HG02678 (cell line): ENCODE measurements around the gene ISG15.

Source experiments
- ATAC-seq: cut with Tn5 transposase; IDR thresholded peaks from one replicate; pipeline ENCODE4 v1.9.1; 2021; ENCODE audit warnings: mild to moderate bottlenecking, moderate library complexity; ENCODE audit not compliant: unreplicated experiment

Gene ISG15

DNA sequence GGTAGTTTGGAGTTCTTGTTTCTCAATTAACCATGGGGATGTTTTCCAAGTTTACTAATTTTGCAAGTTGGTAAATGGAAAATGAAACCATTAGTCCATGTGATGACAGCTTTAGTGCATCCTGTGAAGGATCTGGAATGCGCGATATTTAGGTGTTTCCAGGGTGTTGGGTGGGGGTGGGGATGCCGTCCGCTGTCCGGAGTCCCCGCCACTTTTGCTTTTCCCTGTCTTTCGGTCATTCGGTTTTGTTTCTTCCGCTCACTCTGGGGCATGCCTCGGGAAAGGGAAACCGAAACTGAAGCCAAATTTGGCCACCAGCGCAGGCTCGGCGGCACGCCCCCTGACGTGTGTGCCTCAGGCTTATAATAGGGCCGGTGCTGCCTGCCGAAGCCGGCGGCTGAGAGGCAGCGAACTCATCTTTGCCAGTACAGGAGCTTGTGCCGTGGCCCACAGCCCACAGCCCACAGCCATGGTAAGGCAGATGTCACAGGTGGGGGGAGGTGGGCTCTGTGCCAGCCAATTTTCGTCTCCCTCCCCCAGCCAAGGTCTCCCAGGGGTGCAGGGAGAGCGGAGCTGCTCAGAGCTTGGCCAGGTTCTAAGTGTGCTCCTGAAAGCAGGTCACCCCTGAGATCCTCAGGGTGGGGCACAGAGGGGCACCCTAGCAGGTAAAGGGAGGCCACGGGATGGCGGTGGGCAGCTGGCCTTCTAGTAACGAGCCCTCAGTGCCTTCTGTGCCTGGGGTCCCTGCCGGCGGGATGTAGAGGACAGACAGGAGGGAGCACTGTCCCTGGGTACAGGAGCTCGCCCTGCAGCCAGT is at the start of gene ISG15:
TSS of gene ISG15 (plus strand) at position 393 of the 817 bp plus-strand sequence. CDS start at position 470, 77 bp downstream.
- peak; percentile 81 for ATAC-seq

DNA sequence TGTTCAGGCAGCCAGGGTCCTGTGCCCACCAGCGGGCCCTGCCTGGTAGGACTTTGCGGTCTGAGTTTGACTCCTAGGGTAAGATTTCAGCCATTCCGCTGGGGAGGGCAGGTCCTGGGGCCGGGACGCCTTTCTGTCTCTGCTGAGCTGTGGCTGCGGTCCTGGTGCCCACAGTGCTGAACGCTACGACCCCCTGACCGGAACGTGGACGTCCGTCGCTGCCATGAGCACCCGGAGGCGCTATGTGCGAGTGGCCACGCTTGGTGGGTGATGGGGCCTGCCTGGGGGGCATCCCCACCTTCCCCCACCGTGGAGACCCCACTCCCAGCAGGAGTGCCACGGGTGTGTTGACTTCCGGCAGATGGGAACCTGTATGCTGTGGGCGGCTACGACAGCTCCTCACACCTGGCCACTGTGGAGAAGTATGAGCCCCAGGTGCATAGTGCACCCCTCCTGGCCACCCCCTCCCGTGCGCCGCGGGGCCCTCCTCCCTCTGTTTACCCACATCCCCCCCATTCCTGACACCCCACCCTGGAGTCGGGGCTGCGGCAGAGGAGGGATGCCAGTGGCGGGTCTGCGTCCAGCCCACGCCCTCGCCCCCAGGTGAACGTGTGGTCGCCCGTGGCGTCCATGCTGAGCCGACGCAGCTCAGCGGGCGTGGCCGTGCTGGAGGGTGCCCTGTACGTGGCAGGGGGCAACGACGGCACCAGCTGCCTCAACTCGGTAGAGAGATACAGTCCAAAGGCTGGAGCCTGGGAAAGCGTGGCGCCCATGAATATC is 49.4 kb upstream of the ISG15 start:
- no peak for ATAC-seq

DNA sequence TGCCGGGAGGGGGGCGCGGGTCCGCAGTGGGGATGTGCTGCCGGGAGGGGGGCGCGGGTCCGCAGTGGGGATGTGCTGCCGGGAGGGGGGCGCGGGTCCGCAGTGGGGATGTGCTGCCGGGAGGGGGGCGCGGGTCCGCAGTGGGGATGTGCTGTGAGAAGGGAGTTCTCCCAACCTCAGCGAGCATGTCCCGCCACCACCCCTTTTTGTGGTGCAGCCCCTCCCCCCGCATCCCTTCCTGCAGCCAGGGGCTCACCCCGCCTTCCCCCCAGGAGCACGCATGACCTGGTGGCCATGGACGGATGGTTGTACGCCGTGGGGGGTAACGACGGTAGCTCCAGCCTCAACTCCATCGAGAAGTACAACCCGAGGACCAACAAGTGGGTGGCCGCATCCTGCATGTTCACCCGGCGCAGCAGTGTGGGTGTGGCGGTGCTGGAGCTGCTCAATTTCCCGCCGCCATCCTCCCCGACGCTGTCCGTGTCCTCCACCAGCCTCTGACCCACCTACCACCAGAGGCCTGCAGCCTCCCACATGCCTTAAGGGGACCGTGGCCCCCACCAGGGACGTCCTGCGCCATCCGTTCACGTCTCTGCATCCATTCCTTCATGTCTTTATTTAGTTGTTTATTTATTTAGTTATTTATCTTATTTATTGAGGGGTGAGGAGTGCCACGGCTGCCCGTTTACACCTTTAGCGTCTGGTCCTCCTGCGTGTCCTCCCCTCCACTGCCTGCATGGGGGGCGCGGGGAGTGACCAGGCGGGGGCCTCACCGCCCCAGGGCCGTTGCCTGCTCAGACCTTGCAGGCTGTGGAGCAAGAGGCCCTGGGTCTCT is 48.4 kb upstream of the ISG15 start:
- ATAC-seq = no peak

DNA sequence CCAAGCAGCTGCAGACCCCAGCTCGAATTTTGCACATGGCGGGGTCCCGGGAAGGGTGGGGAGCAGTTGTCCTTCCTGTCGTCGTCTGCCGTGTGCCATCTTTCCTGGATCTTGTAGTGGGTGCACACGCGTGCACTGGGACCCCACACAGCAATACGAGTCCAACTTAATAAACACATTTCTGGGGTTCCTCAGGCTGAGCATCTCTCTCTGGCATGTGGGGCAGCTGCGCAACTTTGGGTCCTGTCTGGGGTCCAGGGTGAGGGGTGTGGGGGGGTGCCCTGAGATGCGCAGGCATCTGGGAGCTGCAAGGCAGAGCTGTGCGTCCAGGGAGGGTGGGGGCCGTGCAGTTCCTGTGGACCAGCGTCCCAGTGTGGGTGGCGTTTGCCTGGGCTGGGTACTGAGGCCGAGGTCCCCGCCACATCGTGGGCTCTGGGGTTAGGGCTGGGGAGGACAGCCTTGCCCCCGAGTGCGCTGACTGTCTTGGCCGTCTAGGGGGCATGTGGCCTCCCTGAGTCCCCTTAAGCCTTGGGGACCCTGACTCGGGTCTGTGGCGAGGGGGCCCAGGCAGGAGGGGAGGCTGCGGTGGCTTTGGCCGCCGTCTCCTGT is 47.7 kb upstream of the ISG15 start:
- ATAC-seq = no peak

DNA sequence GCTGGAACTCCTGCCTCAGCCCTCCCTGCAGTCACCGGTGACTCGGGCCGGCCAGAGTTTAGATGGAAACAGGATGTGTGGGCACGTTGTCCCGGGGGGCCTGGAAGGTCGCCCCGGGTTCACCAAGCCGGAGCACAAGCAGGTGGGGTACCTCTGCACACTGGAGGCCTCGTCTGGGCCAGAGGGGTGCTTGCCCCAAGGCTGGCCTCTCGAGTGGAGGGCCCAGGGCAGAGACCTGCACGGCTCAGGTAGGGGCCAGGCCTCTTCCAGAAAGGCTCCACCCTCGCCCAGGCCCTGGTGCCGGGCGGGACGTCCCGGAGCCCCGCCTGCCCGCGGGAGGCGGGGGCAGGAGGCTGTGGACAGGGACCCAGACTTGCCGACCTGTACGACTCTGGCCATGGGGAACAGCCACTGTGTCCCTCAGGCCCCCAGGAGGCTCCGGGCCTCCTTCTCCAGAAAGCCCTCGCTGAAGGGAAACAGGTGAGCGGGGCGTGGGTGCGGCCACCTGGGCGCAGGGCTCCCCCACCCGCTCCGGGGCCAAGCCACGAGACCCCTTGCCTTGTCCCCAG is 47.1 kb upstream of the ISG15 start, which contains the start of gene PLEKHN1:
TSS of gene PLEKHN1 (plus strand) at position 348 of the 569 bp plus-strand sequence. CDS start at position 398, 50 bp downstream.
- ATAC-seq = peak; percentile 33

DNA sequence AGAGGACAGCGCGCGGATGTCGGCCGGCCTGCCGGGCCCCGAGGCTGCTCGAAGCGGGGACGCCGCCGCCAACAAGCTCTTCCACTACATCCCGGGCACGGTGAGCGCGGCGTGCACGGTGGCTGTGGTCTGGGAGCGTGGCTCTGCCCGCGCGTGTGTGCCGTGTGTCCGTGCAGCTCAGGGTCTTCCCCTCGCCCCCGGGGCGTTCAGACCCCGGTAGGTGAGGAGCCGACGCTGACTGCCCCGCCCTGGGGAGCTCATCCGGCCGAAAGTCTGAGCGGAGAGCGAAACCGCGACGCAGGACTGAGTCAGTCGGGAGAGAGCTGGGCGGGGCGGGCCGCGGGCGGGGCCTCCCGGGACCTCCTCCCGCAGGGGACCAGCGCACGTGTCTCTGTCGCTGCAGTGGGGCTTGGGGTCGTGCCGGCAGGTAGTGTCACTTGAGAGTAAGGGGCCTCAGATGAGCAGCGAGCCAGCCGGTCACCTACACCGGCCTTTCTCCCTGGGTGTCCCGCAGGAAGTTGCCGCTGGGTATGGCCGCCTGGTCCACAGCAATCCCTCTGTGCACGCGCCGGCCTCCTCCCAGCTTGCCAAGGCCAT is 46.5 kb upstream of the ISG15 start:
- ATAC-seq = peak; percentile 76

DNA sequence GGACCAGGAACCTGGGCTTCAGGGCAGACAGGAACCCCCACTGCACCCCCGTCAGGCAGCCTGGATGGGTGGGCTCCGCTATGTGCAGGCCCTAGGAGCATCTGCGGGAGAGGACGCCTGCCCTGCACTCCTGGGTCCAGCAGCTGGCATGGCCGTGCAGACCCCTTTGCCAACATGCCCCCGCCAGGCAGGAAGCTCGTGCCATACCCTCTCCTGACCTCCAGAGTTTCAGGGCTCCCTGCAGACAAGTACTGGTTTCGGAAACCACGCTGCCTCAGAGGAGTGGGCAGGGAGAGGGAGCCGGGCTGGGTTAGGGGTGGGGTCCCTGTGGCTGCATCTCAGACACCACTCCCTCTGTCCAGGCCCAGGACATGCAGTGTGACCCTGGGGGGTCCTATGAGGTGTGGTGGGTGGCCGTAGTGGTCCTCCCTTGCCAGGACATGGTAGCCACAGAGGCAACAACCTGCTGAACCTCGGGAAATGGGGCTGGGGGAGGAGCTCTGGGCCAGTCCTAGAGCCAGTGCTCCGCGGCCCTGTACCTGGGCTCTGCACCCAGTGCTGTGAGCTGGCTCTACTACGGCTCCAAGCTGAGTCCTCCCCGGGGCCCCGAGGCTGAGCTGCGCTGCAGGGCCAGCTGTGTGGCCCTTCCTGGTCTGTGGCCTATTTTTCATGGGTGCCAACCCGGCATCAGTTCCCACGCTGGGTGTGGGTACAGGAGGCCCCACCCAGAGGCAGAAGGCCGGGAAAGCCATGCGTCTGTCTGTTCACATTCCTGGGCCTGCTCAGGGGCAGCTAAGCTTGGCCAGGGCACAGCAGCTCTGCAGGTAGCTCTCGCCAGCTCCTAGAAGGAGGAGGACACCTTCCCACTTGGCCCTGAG is 45.6 kb upstream of the ISG15 start:
- ATAC-seq = no peak

DNA sequence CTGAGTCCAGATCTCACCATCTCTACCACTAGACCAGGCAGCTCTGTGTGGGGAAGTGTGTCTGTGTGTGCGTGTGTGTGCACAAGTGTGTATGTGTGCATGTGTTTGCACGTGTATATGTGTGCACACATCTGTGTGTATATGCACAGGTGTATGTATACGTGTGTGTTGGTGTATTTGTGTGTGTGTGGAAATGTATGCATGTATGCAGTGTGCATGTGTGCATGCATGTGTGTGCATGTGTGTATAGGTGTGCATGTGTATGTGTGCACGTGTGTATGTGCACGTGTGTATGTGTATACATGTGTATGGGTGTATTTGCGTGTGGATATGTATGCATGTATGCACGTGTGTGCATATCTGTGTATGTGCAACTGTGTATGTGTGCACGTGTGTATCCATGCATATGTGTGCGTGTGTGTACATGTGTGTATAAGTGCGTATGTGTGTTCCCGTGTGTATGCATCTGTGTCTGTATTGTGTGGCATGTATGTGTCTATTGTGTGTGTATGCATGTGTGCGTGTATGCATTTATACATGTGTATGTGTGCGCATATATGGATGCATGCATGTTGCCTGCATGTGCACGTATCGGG is 43.9 kb upstream of the ISG15 start:
- ATAC-seq = no peak

DNA sequence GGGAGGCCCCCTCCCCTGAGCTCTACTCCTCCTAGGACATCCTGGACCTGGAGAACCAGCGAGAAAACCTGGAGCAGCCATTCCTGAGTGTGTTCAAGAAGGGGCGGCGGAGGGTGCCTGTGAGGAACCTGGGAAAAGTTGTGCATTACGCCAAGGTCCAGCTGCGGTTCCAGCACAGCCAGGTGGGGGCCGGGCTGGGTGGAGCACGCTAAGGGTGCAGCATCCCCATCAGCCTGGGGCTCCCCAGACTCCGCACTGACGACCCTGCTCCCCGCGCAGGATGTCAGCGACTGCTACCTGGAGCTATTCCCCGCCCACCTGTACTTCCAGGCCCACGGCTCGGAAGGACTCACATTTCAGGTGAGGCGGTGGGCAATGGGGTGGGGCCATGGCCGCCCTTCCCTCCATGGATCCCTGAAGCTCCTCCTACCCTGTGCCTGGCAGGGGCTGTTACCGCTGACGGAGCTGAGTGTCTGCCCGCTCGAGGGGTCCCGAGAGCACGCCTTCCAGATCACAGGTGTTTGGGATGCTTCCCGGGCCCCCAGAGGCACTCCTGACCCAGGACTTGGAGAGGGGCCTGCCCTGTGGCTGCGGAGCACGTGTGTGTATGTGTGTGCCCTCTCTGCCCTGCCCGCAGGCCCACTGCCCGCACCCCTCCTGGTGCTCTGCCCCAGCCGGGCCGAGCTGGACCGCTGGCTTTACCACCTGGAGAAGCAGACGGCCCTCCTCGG is 42.9 kb upstream of the ISG15 start:
- no peak for ATAC-seq

DNA sequence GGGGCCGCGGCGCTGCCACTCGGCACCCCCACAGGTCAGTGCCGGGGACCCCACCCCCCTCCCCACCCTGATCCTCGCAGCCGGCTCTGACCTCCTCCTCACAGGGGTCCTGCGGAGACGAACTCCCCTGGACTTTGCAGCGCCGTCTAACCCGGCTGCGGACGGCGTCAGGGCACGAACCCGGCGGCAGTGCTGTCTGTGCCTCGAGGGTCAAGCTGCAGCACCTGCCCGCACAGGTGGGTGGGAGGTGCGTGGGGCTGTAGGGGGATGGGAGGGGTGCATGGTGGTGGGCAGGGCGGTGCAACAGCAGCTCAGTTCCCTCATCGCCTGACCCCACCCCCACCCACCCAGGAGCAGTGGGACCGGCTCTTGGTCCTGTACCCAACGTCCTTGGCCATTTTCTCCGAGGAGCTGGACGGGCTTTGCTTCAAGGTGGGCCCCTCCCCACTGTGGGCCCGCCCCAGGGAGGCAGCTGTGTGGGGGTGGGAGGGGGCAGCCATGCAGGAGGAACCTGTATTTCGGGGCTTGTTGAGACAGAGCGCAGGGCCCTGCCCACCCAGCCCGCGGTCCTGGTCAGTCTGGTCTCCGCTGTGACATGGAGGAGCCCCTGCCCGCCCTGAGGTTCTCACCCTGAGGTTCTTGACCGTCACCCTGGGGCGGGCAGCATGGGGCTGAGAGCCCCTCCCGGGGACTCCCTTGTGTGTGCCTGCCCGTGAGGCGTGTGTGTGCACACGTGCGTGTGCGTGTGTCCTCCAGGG is 42.1 kb upstream of the ISG15 start:
- ATAC-seq = no peak

DNA sequence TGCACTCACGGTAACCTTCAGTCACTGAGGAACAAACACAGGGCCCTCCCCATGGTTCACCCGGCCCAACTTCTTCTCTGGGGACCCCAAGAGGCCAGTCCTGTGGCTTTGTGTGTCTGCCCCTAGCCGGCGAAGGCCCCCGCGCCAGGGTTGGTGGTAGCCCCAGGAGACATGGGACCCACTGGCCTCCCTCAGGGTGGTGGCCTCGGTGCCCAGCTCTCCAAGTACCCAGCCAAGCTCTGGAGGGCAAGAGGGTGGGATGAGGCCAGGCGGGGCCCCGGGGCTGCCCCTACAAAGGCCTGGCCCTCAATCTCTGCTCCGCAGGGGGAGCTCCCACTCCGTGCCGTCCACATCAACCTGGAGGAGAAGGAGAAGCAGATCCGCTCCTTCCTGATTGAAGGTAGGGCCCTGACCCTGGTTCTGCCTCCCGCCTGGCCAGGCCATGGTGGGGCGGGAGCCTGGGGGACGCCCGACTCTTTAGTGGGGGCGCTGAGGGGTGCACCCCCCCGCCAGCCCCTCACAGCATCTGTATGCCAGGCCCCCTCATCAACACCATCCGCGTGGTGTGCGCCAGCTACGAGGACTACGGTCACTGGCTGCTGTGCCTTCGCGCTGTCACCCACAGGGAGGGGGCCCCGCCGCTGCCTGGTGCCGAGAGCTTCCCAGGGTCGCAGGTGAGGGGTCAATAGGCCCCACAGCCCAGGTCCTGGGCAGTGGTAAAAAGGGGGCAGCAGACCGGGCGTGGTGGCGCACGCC is 41.4 kb upstream of the ISG15 start:
- no peak for ATAC-seq

DNA sequence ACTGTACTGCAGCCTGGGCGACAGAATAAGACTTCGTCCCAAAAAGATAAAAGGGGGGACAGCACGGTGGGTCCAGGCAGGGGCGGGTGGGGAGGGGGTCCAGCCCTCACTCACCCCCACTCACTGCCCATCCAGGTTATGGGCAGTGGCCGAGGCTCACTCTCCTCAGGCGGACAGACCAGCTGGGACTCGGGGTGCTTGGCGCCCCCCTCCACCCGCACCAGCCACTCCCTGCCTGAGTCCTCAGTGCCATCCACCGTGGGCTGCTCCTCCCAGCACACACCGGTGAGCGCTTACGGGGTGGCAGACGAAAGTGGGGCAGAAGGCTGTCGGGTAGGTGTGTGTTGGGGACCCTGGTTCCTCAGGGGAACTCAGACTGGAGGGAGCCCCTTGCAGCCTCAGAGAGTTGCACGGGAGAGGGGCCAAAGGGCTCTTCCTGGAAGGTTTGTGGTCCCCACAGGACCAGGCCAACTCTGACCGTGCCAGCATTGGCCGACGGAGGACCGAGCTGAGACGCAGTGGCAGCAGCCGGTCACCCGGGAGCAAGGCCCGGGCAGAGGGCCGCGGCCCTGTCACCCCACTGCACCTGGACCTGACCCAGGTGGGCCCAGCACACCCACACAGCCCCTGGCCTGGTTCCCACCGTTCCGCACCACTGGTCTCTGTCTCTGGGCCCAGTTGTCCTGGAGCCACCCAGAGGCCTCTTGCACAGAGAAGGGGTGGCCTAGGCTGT is 40.4 kb upstream of the ISG15 start:
- ATAC-seq = no peak

DNA sequence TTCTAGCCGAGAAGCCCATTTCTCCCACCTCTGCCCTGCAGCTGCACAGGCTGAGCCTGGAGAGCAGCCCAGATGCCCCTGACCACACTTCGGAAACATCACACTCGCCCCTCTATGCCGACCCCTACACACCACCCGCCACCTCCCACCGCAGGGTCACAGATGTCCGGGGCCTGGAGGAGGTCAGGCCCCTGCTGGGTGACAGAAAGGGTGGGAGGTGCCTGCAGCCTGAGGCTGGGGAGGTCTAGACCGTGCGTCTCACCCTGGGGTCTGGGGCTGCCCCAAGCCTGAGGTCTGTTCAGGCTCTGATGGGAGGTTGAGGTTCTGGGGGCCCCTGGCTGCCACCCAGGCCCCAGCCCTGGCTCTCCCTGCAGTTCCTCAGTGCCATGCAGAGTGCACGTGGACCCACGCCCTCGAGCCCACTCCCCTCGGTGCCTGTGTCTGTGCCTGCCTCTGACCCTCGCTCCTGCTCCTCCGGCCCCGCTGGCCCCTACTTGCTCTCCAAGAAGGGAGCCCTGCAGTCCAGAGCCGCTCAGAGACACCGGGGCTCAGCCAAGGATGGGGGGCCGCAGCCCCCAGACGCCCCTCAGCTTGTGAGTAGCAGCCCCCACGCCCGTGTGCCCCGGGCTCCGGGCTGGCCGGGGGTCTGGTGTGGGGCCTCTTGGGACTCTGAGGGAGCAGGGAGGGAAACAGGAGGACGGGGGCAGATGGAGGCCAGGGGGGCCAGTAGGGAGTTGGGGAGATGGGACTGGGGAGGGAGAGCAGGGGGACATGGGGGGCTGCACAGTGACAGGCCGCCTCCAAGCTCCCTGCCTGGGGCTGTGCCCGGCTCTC is 39.6 kb upstream of the ISG15 start:
- ATAC-seq = no peak

DNA sequence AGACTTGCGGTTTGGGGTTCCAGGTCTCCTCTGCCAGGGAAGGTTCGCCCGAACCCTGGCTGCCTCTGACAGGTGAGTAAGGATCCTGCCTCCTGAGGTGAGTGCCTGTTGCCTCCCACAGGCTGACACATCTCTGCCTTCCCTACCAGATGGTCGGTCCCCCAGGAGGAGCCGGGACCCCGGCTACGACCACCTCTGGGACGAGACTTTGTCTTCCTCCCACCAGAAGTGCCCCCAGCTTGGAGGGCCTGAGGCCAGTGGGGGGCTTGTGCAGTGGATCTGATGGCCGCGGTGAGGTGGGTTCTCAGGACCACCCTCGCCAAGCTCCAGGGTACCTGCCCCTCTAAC is 39.0 kb upstream of the ISG15 start:
- ATAC-seq = no peak

DNA sequence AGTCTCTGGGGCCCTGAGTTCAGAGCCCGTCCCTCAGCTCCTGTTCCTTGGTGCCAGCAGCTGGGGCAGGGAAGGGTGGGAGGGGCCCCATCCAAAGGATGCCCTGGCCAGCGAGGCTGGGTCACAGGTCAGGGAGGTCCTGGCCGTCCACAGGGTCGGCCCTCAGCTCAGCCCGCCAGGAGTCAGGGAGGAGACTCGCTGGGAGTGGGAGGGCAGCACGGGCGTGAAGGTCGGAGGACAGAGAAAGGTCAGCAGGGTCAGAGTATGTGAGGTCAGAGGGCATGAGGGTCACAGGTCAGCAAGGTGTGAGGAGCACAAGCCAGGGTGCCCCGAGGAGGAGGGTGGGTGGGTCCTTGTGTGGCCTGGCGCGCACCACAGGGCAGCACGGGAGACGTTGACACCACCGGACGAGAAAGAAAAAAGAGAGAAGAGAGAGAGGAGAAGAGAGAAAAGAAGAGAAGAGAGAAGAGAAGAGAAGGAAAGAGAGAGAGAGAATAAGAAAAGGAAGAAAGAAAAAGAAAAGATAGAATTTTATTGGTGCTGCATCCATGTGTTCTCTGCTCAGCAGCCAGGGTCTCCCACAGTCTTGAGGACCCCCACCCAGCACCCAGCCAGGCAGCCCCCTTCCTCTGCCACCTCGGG is 38.5 kb upstream of the ISG15 start:
- no peak for ATAC-seq
